DMS 273 (cell line): Measurements from ENCODE around the gene ZNF740.
A peak's percentile ranks its signal among the peaks of the same experiment; 100 is the strongest.
"Not testable (repeated sequence)": the region's sequence is repeated elsewhere in the genome, so short reads cannot be mapped to it uniquely, and the experiment has no call there.

Source experiments
- DNase-seq: peaks from one replicate; lab custom pipeline; 2025; ENCODE audit not compliant: unreplicated experiment; lab: John Stamatoyannopoulos, UW

The ZNF740 gene

DNA sequence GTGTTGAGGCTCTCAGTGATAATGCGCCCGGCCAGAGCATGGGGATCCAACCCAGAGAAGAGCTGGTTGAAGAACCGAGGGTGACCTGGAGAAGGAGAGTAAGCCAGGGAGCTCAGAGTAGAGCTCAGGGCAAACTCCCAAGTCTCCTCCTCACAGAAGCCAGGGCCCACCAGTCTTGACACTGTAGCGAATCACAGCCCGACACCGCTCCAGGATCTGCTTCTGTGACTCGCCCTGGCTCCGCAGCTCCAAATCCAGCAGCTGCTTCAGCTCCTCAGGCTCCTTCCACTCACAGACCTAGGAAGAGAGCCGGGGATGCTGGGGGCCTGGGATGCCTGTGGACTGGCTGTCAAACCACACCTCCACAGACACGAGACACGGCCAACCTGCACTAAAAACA lies 8.2 kb upstream of the ZNF740 start:
- no peak for DNase-seq

DNA sequence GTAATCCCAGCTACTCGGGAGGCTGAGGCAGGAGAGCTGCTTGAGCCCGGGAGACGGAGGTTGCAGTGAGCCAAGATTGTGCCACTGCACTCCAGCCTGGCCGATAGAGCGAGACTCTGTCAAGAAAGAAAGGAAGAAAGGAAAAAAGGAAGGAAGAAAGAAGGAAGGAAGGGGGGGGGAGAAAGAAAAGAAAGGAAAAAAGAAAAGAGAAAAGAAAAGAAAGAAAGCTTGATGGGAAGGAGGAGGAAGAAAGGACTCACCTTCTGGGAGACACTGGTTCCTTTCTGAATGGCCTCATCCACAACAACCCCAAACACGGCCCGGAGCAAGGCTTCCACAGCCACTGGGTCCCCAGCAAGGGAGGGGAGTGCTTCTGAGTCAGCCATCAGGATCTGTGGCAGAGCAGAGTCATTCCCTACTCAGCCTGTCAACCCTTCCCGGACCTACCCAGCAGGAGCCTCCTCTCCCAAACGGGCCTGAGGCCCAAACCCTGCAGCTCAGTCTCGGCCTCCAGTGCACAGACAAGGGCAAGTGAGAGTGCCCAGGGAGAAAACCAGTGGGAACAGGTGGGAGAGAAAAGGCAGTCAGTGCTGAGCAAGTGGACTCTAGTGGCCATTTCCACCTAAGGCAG lies 7.3 kb upstream of the ZNF740 start:
- no peak for DNase-seq

GRCh38 chr12:53174881-53175491 lies 5.5 kb upstream of the ZNF740 start:
- peak; percentile 36 for DNase-seq

GRCh38 chr12:53176750-53177149 lies 3.8 kb upstream of the ZNF740 start:
- no peak for DNase-seq

DNA sequence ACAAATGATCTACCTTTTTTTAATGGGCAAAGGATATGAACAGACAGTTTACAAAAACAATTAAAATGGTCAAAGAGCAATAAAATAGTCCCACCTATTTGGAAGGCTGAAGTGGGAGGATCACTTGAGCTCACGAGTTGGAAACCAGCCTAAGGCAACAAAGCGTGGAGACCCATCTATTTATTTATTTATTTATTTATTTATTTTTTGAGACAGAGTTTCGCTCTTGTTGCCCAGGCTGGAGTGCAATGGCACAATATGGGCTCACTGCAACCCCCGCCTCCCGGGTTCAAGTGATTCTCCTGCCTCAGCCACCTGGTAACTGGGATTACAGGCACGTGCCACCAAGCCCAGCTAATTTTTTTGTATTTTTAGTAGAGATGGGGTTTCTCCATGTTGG lies 3.1 kb upstream of the ZNF740 start:
- not testable (repeated sequence) for DNase-seq

- DNase-seq = not testable (repeated sequence)
These were observed 1.7 kb upstream of the ZNF740 start for GRCh38 chr12:53178803-53179202.

- DNase-seq = no peak
These were observed 769 bp upstream of the ZNF740 start for GRCh38 chr12:53179687-53180219.

DNA sequence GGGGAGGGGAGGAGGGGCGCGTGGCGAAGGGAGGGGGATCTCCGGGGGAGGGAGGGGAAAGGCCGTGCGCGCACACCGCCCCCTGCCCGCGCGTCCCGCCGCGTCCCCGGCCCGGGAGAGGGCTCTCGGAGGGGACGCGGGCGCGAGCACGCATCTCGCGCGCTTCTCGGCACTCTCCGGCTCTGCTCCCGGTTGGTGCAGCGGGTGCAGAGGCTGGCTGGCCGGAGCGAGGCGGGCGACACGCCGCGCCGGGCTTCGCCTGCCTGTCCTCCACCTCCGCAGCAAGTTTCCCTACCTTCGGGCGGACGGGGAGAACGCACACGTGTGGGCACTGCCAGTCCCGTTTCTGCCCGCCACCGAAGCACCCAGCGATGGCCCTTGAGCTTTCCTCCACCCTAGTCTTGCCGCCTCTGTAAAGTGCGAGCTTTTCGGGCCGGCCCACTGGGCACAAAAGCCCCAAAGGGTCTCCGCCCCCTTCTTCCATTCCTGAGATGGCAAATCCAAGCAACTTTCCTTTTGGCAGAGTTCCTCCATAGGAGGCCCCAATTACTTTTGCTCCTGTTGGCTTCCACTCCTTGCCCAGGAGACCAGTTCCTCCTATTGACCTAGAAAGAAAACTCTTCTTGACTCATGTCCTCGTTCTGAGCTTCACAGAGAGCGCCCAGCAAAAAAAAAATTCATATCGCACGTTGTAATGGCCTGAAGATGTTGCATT lies 566 bp downstream of the ZNF740 start:
- peak; percentile 90 for DNase-seq

DNA sequence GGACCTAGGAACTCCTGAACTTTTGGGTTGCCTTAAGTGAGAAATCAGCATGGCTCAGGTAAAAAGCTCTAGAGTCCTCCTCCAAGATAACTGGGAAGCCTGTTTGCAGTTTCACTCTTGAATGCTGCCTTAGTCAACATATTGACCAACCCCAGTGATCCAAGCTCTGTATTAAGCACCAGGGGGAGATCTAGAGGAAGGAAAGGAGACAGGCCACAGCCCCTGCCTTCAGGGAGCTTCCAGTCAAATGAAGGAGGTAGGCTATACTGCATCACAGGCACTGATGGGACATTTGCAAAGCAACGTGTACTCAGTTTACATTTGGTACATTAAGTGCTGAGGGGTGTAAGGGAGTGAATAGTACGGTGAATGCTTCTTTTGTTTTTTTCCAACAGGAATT lies 1.4 kb downstream of the ZNF740 start:
- no peak for DNase-seq

DNA sequence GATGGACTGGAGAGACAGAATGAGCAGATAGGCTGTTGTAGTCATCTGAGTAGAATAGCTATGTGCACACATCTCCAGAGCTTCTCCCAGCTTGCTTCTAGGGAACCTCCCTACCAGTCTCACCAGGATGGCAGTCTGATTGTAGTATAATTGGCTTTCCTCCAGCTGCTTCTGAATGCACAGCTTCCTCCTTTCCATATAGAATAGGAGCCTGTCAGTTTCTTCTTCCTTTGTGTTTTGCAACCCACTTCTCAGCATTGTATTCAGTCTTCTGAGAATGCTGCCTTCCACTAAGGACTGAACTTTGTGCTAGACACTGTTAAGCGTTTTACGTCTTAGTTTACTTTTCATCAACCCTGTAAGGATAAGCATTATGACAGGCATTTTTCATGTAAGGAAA lies 2.4 kb downstream of the ZNF740 start:
- DNase-seq = no peak

GRCh38 chr12:53184828-53185227 lies 4.3 kb downstream of the ZNF740 start:
- DNase-seq = no peak

DNA sequence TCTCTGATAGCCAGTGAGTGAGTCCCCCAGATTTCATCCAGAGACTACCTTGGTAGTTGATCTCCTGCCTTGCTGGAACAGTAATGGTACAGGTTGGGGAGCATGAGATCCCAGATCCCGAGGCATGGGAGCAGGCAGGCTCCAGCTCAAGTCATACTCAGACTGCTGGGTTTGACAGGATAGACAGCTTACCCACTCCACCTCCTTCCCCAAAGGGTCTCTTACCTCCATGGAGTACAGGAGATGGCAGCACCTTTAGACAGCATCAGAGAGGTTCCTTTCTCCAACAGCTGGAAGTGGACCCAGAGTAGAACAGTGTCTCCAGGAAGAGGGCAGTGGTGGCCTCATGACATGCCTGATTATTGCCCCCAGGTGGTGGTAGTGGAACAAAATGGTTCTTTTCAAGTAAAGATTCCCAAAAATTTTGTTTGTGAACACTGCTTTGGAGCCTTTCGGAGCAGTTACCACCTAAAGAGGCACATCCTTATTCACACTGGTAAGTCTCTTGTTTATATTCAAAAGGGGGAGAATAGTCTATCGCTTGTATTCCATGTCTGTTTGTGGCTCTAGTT lies 5.1 kb downstream of the ZNF740 start:
- no peak for DNase-seq

- DNase-seq = no peak
These were observed 6.2 kb downstream of the ZNF740 start for GRCh38 chr12:53186745-53187144.

DNA sequence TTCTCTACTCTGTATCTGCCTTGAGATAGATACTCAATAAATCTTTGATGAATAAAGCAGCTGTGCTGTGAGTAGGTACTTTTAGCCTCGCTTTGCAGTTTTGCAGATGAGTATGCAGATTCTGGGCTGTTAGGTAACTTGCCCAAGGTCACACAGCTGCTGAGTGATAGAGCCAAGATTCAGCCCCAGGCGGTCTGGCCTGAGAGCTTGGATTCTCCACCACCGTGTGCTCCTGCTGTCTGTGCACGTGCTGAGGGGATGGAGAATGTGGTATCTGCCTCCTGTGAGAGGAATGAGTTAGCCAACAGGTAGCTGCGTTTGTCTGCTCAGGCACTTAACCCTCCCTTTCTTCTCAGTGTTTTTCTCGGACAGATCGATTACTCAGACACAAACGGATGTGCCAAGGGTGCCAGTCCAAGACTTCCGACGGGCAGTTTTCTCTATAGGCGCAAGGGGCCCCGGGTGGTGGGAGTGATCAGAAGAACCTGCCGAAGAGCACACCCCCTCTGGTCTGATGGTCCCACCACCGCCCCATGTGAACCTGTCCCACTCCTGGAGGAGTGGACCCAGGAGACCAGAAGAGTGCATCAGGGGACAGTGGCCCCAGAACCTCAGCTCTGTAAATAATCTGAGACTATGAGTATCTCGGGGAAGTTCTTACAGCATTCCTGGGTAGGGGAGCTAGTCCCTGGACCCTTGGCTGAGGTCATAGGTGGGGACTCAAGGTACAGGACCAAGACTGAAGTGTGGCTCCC lies 6.8 kb downstream of the ZNF740 start:
- DNase-seq = no peak

DNA sequence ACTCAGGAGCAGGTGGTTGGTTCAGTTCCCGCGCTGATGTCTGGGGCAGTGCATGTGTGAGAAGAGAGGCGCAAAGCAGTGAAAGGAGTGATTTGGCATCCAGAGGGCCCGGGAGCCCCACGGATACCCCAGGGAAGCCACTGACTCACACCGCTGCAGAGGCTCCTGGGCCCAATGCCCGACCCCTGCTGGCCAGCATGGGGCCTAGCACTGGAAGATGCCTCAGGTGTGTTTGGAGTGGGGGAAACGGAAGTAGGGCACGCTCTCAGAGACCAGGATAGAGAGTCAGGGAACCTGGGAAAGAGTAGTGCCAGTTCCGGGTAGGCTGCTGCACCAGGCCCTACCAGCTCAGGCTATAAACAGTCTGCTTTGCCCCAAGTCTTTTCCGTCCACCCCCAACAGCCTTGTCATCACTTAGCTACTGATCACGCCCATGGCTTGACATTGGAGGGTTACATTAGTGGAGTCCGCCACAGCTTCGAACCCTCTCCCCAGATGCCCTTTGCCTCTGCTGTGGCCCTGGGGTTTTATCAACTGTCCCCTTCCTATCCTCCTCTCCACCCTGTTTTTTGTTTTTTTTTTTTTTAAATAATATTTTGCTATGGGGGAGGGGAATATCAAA lies 9.7 kb downstream of the ZNF740 start:
- peak; percentile 71 for DNase-seq

DNA sequence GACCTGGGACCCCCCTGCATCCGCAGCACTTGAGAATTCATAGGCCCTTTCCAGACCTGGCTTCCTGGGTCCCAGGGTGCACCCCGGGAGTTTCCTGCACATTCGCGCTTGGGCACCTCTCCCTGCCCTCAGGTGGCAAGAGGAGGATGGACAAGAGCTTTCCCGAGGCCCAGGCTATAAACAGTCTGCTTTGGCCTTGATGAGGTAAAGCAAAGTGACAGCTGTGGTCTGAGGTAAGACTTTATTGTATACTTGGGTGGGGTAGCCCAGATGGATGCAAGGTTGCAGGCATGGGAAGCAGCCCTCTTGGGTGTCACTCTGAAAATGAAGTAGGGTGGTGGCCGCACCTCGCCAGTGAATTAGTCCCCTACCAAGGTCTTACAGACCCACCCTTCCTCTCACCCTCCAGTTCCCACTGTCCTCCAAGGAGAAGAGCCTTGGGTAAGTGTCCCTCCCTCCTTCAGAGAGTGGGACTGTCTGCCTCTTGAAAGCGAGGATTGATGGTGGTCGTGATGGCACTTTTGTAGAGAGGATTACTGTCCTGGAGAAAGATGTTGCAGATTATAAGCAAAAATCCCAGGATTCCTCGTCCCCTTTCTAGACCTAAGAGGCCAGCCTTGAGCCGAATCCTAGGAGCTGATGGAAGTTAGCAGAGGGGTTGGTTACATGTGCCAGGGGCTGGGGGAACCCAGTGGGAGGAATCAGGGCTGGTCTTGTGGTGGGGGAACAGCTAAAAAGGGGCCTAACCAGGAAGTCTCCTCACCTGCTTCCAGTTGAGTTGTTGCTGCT lies 10.8 kb downstream of the ZNF740 start:
- peak; percentile 13 for DNase-seq

- DNase-seq = no peak
These were observed 11.5 kb downstream of the ZNF740 start for GRCh38 chr12:53191885-53192530.

GRCh38 chr12:53192531-53193021 lies 12.1 kb downstream of the ZNF740 start:
- no peak for DNase-seq

DNA sequence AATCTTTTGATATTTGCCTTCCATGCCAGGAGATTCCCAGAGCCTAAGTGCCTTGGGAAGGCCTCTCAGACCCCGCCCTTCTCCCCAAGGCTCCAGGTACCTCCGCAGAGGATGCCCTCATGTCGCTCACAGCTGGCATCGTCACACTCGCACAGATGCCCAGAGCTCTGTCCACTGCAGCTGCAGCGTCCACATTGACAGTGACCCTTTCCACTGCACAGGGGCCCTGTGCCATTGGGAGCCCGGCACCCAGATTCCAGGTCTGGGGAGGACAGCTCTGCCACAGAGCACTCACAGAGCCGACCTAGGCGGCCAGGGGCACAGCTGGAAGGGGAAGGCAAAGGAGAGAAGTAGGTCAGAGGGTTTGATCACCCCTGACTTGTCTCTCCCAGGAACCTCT lies 12.5 kb downstream of the ZNF740 start:
- no peak for DNase-seq
